Pancreas (tissue), 10 donors: Measurements from ENCODE around the gene CDK5R2. TPM values are rescaled to one million over a fixed set of nuclear protein-coding genes. Genes with fewer than 3 reads are reported as not detected.

ENCODE experiments used
- ATAC-seq, 4 donors: fragments of 200-7000 bp; cut with Tn5 transposase; one replicate each; pipeline versions ENCODE4 v1.8.0 to v1.9.1; 2020; ENCODE audit warnings: mild to moderate bottlenecking in 4 of 4, moderate library complexity in 4 of 4
- DNase-seq, 6 donors: peaks; one replicate each; pipeline ENCODE4 v3.0.0-alpha.2; 2020
- FAIRE-seq: peaks from 2 replicates; lab custom pipeline; 2012; peaks lifted over from hg19 to GRCh38; lab: Jason Lieb, UNC
- H3K27ac ChIP-seq, 4 donors: fragments of 200-600 bp; sonication (generic); 1 replicate in 3 of 4; 2 replicates in 1 of 4; pipeline versions ENCODE4 v1.5.0 to v1.8.0; 2020
- H3K27me3 ChIP-seq, 4 donors: fragments of 200-600 bp; one replicate each; pipeline ENCODE4 v1.8.0; 2021
- H3K36me3 ChIP-seq, 3 donors: fragments of 200-600 bp; sonication (generic) in 1 of 3; one replicate each; pipeline versions ENCODE4 v1.5.0 to v1.8.0; 2020 to 2021
- H3K4me1 ChIP-seq, 3 donors: fragments of 200-600 bp; one replicate each; pipeline ENCODE4 v1.8.0; 2021
- H3K4me3 ChIP-seq, 4 donors: fragments of 200-600 bp; sonication (generic) in 2 of 4; one replicate each; pipeline versions ENCODE4 v1.5.0 to v1.8.0; 2020 to 2021
- H3K9me3 ChIP-seq, 4 donors: fragments of 200-600 bp; one replicate each; pipeline ENCODE4 v1.8.0; 2021
- WGBS, 2 donors: extraction: QIAGEN DNeasy Blood & Tissue Kit; methylation state at CpG; one replicate each; pipeline ENCODE4 v1.1.7; 2013; 5-methylcytosine and 5-hydroxymethylcytosine counted together
- intact Hi-C, 3 donors: fragments of 100-400 bp; cut with DNase I; formaldehyde crosslinking; loops; one replicate each; pipeline versions ENCODE4 v1.11.1 to v1.14.2; 2022
- polyA plus RNA-seq, 2 donors: library from polyadenylated mRNA; stranded (reverse); fragments of 200-250 nt; gene quantifications; one replicate each; pipeline ENCODE4 v1.2.3, GENCODE V29; 2013
- total RNA-seq, 6 donors: library from RNA; stranded (reverse); fragmentation: NEBNext Ultra II Directional in 4 of 6; extraction: Animal tissue kit (Norgen Biotek cat#: 25700) in 4 of 6; gene quantifications; one replicate each; pipeline versions ENCODE4 v1.2.1 to v1.2.4, GENCODE V29; 2021 to 2023
- TF ChIP-seq, protein P1 (sequence below), 4 donors: fragments of 200-600 bp; sonication (generic) in 3 of 4; IDR thresholded peaks; one replicate each; pipeline versions ENCODE4 v1.5.0 to v1.8.0; 2021; ENCODE audit warnings: antibody characterized with exemption in 4 of 4
- donor health status: healthy with polysubstance abuse.
- donor health status: DM: no; HTN: no; CAD: no; lungs with moderate emphysema.
- donor health status: DM: no; HTN: no; CAD: no.
- donor health status: control.
- donor health status: control.
- donor health status: Bipolar disorder and iron deficiency.
- donor health status: DM: yes; HTN: yes; CAD: no.
- donor health status: DM: no; HTN: no; CAD: no.
- donor health status: DM: no; HTN: no; CAD: no.
- donor health status: DM: yes; HTN: yes; CAD: no.

The CDK5R2 gene
- total RNA-seq: 1 to 10 TPM in 2 of 6 donors, under 1 TPM in 4; 0.19 to 1.7 (median 0.65) TPM
- 1 to 10 TPM; 4.2 to 8.6 TPM for polyA plus RNA-seq

- H3K27me3 ChIP-seq: peaks cover 0 to 51% (median 7%) of the 10 kb centered on the region in 4 donors
- H3K9me3 ChIP-seq: no peaks in the 10 kb centered on the region
- H3K27ac ChIP-seq: no peak within 1 kb of the TSS
- peak; percentile 59 to 83 (median 71) for DNase-seq
- TF ChIP-seq, protein P1, sequence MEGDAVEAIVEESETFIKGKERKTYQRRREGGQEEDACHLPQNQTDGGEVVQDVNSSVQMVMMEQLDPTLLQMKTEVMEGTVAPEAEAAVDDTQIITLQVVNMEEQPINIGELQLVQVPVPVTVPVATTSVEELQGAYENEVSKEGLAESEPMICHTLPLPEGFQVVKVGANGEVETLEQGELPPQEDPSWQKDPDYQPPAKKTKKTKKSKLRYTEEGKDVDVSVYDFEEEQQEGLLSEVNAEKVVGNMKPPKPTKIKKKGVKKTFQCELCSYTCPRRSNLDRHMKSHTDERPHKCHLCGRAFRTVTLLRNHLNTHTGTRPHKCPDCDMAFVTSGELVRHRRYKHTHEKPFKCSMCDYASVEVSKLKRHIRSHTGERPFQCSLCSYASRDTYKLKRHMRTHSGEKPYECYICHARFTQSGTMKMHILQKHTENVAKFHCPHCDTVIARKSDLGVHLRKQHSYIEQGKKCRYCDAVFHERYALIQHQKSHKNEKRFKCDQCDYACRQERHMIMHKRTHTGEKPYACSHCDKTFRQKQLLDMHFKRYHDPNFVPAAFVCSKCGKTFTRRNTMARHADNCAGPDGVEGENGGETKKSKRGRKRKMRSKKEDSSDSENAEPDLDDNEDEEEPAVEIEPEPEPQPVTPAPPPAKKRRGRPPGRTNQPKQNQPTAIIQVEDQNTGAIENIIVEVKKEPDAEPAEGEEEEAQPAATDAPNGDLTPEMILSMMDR (IDR thresholded peaks at IDR 0.05): no peak
- H3K4me3 ChIP-seq: peak within 1 kb of the TSS; percentile 16 to 45 (median 26)
- intact Hi-C loops: no loop called here
- FAIRE-seq: no peak
- 5 to 8% methylated on average over 28 to 37 of the region's 37 CpGs for WGBS, 2 donors
- peak; percentile 42 to 82 (median 76) for ATAC-seq
- no peaks in the 10 kb centered on the region for H3K4me1 ChIP-seq
- no peaks in the 10 kb centered on the region for H3K36me3 ChIP-seq
Measured at GRCh38 chr2:218959141-218959731, at the start of gene CDK5R2. Gene CDK5R2 (plus strand): TSS chr2:218959666. CDS start chr2:218959821, 155 bp downstream.

- WGBS, 2 donors: 87 to 93% methylated on average over 6 of the region's 6 CpGs
- FAIRE-seq: no peak
- Histone ChIP-seq H3K27me3 (no peaks in the 10 kb centered on the region), H3K4me3 (no peak overlapping the region), H3K27ac (no peak overlapping the region), H3K4me1 (no peaks in the 10 kb centered on the region), H3K36me3 (no peaks in the 10 kb centered on the region), H3K9me3 (no peaks in the 10 kb centered on the region)
- ATAC-seq: no peak
- no peak for DNase-seq
- intact Hi-C loops: no loop called here
- TF ChIP-seq, protein P1 (IDR thresholded peaks at IDR 0.05): no peak
Measured at GRCh38 chr2:218910741-218911140, 48.7 kb upstream of the CDK5R2 start.

- no peaks in the 10 kb centered on the region for H3K36me3 ChIP-seq
- no peaks in the 10 kb centered on the region for H3K9me3 ChIP-seq
- ATAC-seq (no peak), FAIRE-seq (no peak), DNase-seq (no peak)
- no peak overlapping the region for H3K4me3 ChIP-seq
- intact Hi-C loops: no loop called here
- H3K27me3 ChIP-seq: peaks cover 0 to 6% (median 2%) of the 10 kb centered on the region in 4 donors
- 82 to 96% methylated on average over 1 of the region's 1 CpG for WGBS, 2 donors
- no peak overlapping the region for H3K27ac ChIP-seq
- H3K4me1 ChIP-seq: no peaks in the 10 kb centered on the region
- TF ChIP-seq, protein P1 (IDR thresholded peaks at IDR 0.05): no peak
Measured at GRCh38 chr2:218920504-218920903, 39.0 kb upstream of the CDK5R2 start.

DNA sequence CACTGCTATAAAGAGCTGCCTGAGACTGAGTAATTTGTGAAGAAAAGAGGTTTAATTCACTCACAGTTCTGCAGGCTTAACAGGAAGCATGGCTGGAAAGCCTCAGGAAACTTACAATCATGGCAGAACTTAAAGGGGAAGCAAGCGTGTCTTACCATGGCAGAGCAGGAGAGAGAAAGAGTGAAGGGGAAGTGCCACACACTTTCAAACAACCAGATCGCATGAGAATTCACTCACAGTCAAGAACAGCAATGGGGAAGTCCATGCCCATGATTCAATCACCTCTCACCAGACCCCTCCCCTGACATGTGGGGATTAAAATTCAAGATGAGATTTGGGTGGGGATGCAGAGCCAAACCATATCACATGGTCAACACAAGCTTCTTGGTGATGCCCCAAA is 34.7 kb upstream of the CDK5R2 start:
- 73 to 91% methylated on average over 2 of the region's 2 CpGs for WGBS, 2 donors
- H3K4me3 ChIP-seq: no peak overlapping the region
- ATAC-seq (no peak), DNase-seq (no peak), FAIRE-seq (no peak)
- H3K36me3 ChIP-seq: no peaks in the 10 kb centered on the region
- H3K9me3 ChIP-seq: no peaks in the 10 kb centered on the region
- H3K27me3 ChIP-seq: peaks cover 0 to 6% (median 2%) of the 10 kb centered on the region in 4 donors
- TF ChIP-seq, protein P1 (IDR thresholded peaks at IDR 0.05): no peak
- intact Hi-C loops: no loop called here
- H3K27ac ChIP-seq: no peak overlapping the region
- H3K4me1 ChIP-seq: no peaks in the 10 kb centered on the region

DNA sequence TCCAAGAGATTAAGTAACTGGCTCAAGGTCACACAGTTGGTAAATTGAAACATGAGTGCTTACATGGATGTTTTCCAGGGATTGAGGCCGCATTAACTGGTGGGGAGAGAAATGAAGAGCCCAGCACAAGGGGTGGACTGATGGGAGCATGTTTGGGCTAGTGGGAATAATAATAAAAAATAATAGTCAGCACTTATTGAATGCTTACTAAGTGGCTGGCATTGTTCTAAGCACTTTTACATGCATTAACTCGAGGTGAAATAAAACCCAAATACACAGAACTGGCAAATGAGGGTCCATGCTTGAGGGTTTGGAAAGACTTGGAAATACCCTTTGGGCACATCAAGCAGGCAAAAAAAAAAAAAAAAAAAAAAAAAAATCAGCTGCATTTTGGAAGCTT is 34.0 kb upstream of the CDK5R2 start:
- no peaks in the 10 kb centered on the region for H3K36me3 ChIP-seq
- intact Hi-C loops: no loop called here
- DNase-seq: no peak
- no peak for FAIRE-seq
- TF ChIP-seq, protein P1 (IDR thresholded peaks at IDR 0.05): no peak
- no peaks in the 10 kb centered on the region for H3K4me1 ChIP-seq
- no peaks in the 10 kb centered on the region for H3K9me3 ChIP-seq
- H3K4me3 ChIP-seq: no peak overlapping the region
- no peak overlapping the region for H3K27ac ChIP-seq
- no peak for ATAC-seq
- WGBS, 2 donors: 45 to 50% methylated on average over 2 of the region's 2 CpGs
- H3K27me3 ChIP-seq: peaks cover 0 to 6% (median under 1%) of the 10 kb centered on the region in 4 donors
